Panc1 (cell line): ENCODE results near the gene UBE3B. TPM values are rescaled to one million over a fixed set of nuclear protein-coding genes. Genes with fewer than 3 reads are reported as not detected.

Experiments used
- ATAC-seq: fragments of 200-7000 bp; cut with Tn5 transposase; 2 replicates; pipeline ENCODE4 v1.9.1; 2020; ENCODE audit warnings: mild to moderate bottlenecking, moderate library complexity
- BruUV-seq: library from RNA; stranded (reverse); fragments of 400-500 nt; replicated peaks from 2 replicates; lab custom pipeline; 2021; lab: Mats Ljungman, UMichigan
- CTCF ChIA-PET: fragments of 300-600 bp; sonication (Branson Sonifier 250); formaldehyde crosslinking; loops from one replicate; lab custom pipeline; 2022; ENCODE audit warnings: antibody characterized with exemption; lab: Charles Lee
- POLR2A ChIA-PET: fragments of 300-600 bp; sonication (Branson Sonifier 250); formaldehyde crosslinking; loops from one replicate; lab custom pipeline; 2022; ENCODE audit warnings: antibody characterized with exemption; lab: Charles Lee
- DNase-seq: peaks from one replicate; pipeline ENCODE4 v3.0.0-alpha.2; 2010; ENCODE audit warnings: low read depth, low spot score
- H3K27ac ChIP-seq: 2 replicates; pipeline ENCODE4 v1.5.1; 2011; ENCODE audit warnings: mild to moderate bottlenecking, low read length, inconsistent platforms
- H3K27me3 ChIP-seq: fragments of 200-500 bp; sonication (Bioruptor generic); 2 replicates; pipeline ENCODE4 v1.6.0; 2014; ENCODE audit warnings: low read length, inconsistent platforms; ENCODE audit not compliant: control insufficient read depth, insufficient read depth
- H3K36me3 ChIP-seq: fragments of 200-500 bp; sonication (Bioruptor generic); 2 replicates; pipeline ENCODE4 v1.5.1; 2014; ENCODE audit warnings: inconsistent platforms, mild to moderate bottlenecking, low read length, moderate library complexity; ENCODE audit not compliant: control insufficient read depth, insufficient read depth
- H3K4me1 ChIP-seq: 2 replicates; pipeline ENCODE4 v1.5.1; 2011; ENCODE audit warnings: inconsistent platforms, mild to moderate bottlenecking, low read length, moderate library complexity; ENCODE audit not compliant: control insufficient read depth, insufficient read depth
- H3K4me3 ChIP-seq, 2 experiments: 2 replicates each; pipeline ENCODE4 v1.5.1; 2011 to 2012; ENCODE audit warnings: low read depth in 2 of 2, low read length in 2 of 2, mild to moderate bottlenecking in 2 of 2, inconsistent platforms in 1 of 2, moderate library complexity in 1 of 2
- H3K9me3 ChIP-seq: fragments of 200-500 bp; sonication (Bioruptor generic); 2 replicates; pipeline ENCODE4 v1.5.1; 2014; ENCODE audit warnings: low read depth, mild to moderate bottlenecking, inconsistent platforms, low read length, moderate library complexity; ENCODE audit not compliant: control insufficient read depth, insufficient read depth
- CTCF ChIP-seq: fragments of 450-650 bp; IDR thresholded peaks from 2 replicates; pipeline ENCODE4 v1.5.1; 2017; ENCODE audit warnings: mild to moderate bottlenecking
- POLR2AphosphoS5 ChIP-seq: IDR thresholded peaks from 2 replicates; pipeline ENCODE4 v1.6.1; 2012; ENCODE audit warnings: mild to moderate bottlenecking, low read depth, low read length, moderate library complexity
- REST ChIP-seq, 2 experiments: IDR thresholded peaks; 2 replicates each; pipeline ENCODE4 v1.6.1; 2011 to 2012; ENCODE audit warnings: low read depth in 2 of 2, control low read depth in 1 of 2, low read length in 1 of 2, mild to moderate bottlenecking in 1 of 2, moderate library complexity in 1 of 2; ENCODE audit not compliant: insufficient read depth in 1 of 2
- SIN3A ChIP-seq: IDR thresholded peaks from 2 replicates; pipeline ENCODE4 v1.6.1; 2012; ENCODE audit warnings: low read depth, mild to moderate bottlenecking, low read length, moderate library complexity, borderline replicate concordance; ENCODE audit not compliant: insufficient read depth
- TCF7L2 ChIP-seq: IDR thresholded peaks from 2 replicates; pipeline ENCODE4 v1.6.1; 2011; ENCODE audit warnings: mild to moderate bottlenecking, low read depth, low read length, inconsistent platforms
- in situ Hi-C: cut with HindIII; loops from 2 replicates; pipeline ENCODE4 v1.10.0; 2016; ENCODE audit warnings: low sequenced_read_pairs, low pct_unique_long_range_greater_than_20kb
- intact Hi-C: fragments of 100-400 bp; cut with micrococcal nuclease; formaldehyde crosslinking; loops from one replicate; pipeline ENCODE4 v1.10.0; 2022; ENCODE audit not compliant: unreplicated experiment
- total RNA-seq: library from RNA; stranded (reverse); gene quantifications from one replicate; pipeline ENCODE4 v1.2.1, GENCODE V29; 2021; ENCODE audit not compliant: unreplicated experiment

UBE3B gene
- total RNA-seq, 1 experiment from 2014 or later = 38.9 TPM

GRCh38 chr12:109488051-109488665, 10.7 kb downstream of the UBE3B start:
- ATAC-seq (no peak), DNase-seq (no peak)
- no peaks in the 10 kb centered on the region for H3K27me3 ChIP-seq
- H3K36me3 ChIP-seq = peaks cover 15% of the 10 kb centered on the region; the same call in 1 of the 2 replicates
- CTCF ChIA-PET = no interaction called here
- no peak for TF ChIP-seq REST (IDR thresholded peaks at IDR 0.05; ENCODE audit: insufficient read depth in 1 of 2, low read depth in 2 of 2, low read length in 1 of 2)
- TF ChIP-seq POLR2AphosphoS5 = no peak
- no peak for TF ChIP-seq TCF7L2
- TF ChIP-seq CTCF = no peak
- TF ChIP-seq SIN3A = no peak
- H3K4me1 ChIP-seq = no peaks in the 10 kb centered on the region
- in situ Hi-C loops (no loop called here), intact Hi-C loops (no loop called here)
- H3K4me3 ChIP-seq = no peak overlapping the region
- H3K9me3 ChIP-seq = no peaks in the 10 kb centered on the region
- H3K27ac ChIP-seq = no peak overlapping the region
- POLR2A ChIA-PET = no interaction called here
- BruUV-seq = no TSS peak

GRCh38 chr12:109489016-109489954, 11.9 kb downstream of the UBE3B start:
- Histone ChIP-seq H3K36me3 (peaks cover 13% of the 10 kb centered on the region; the same call in 1 of the 2 replicates), H3K27me3 (no peaks in the 10 kb centered on the region), H3K9me3 (no peaks in the 10 kb centered on the region), H3K4me3 (no peak overlapping the region), H3K27ac (no peak overlapping the region), H3K4me1 (no peaks in the 10 kb centered on the region)
- BruUV-seq = no TSS peak
- TF ChIP-seq TCF7L2 (no peak), SIN3A (no peak), CTCF (no peak), REST (IDR thresholded peaks at IDR 0.05; ENCODE audit: insufficient read depth in 1 of 2, low read depth in 2 of 2, low read length in 1 of 2) (no peak), POLR2AphosphoS5 (no peak)
- ChIA-PET POLR2A (no interaction called here), CTCF (no interaction called here)
- DNase-seq (no peak), ATAC-seq (no peak)
- in situ Hi-C loops (no loop called here), intact Hi-C loops (no loop called here)
